NCI-H1048 (cell line): ENCODE results near the gene PTPN23.
"Not testable (repeated sequence)": the region's sequence is repeated elsewhere in the genome, so short reads cannot be mapped to it uniquely, and the experiment has no call there.

Experiments used
- DNase-seq: peaks from one replicate; lab custom pipeline; 2025; lab: John Stamatoyannopoulos, UW

Gene PTPN23

GRCh38 chr3:47380601-47381316 lies at the start of gene PTPN23:
TSS of gene PTPN23 (plus strand) at chr3:47381021. CDS start at chr3:47381097, 76 bp downstream.
- DNase-seq = peak; percentile 97

- DNase-seq = no peak
Measured at GRCh38 chr3:47333907-47334306, 46.9 kb upstream of the PTPN23 start.

- DNase-seq = no peak
Measured at GRCh38 chr3:47337656-47338055, 43.2 kb upstream of the PTPN23 start.

GRCh38 chr3:47339951-47340350 lies 40.9 kb upstream of the PTPN23 start:
- no peak for DNase-seq

- no peak for DNase-seq
Measured at GRCh38 chr3:47340866-47341265, 40.0 kb upstream of the PTPN23 start.

- DNase-seq = no peak
Measured at GRCh38 chr3:47342151-47342550, 38.7 kb upstream of the PTPN23 start.

- DNase-seq = no peak
Measured at GRCh38 chr3:47342812-47343211, 38.0 kb upstream of the PTPN23 start.

- no peak for DNase-seq
Measured at GRCh38 chr3:47343471-47343971, 37.3 kb upstream of the PTPN23 start.

- DNase-seq = no peak
Measured at GRCh38 chr3:47344971-47345370, 35.9 kb upstream of the PTPN23 start.

GRCh38 chr3:47347217-47347801 lies 33.5 kb upstream of the PTPN23 start:
- no peak for DNase-seq

GRCh38 chr3:47348411-47349154 lies 32.2 kb upstream of the PTPN23 start:
- no peak for DNase-seq

- no peak for DNase-seq
Measured at GRCh38 chr3:47355010-47355409, 25.8 kb upstream of the PTPN23 start.

- DNase-seq = no peak
Measured at GRCh38 chr3:47356201-47356600, 24.6 kb upstream of the PTPN23 start.

- DNase-seq = no peak
Measured at GRCh38 chr3:47359323-47359722, 21.5 kb upstream of the PTPN23 start.

GRCh38 chr3:47360110-47360517 lies 20.7 kb upstream of the PTPN23 start:
- DNase-seq = not testable (repeated sequence)

- no peak for DNase-seq
Measured at GRCh38 chr3:47362701-47363100, 18.1 kb upstream of the PTPN23 start.

- DNase-seq = no peak
Measured at GRCh38 chr3:47365213-47366153, 15.3 kb upstream of the PTPN23 start.

- no peak for DNase-seq
Measured at GRCh38 chr3:47366833-47367232, 14.0 kb upstream of the PTPN23 start.

GRCh38 chr3:47367631-47368030 lies 13.2 kb upstream of the PTPN23 start:
- DNase-seq = no peak

- DNase-seq = not testable (repeated sequence)
Measured at GRCh38 chr3:47370020-47370419, 10.8 kb upstream of the PTPN23 start.

GRCh38 chr3:47370887-47371697 lies 9.7 kb upstream of the PTPN23 start:
- no peak for DNase-seq
